GM10266 (cell line): ENCODE data around the gene ICE1.

Experiments used
- DNase-seq: peaks from one replicate; pipeline ENCODE4 v3.0.0; 2012; ENCODE audit errors: extremely low spot score
- CTCF ChIP-seq: IDR thresholded peaks from 2 replicates; pipeline ENCODE4 v1.5.1; 2012; ENCODE audit warnings: mild to moderate bottlenecking, low read depth; ENCODE audit not compliant: control insufficient read depth, insufficient read depth; ENCODE audit errors: missing control alignments

ICE1 gene

GRCh38 chr5:5481633-5482032, 59.2 kb downstream of the ICE1 start:
- no peak for DNase-seq
- no peak for TF ChIP-seq CTCF

GRCh38 chr5:5483350-5483749, 60.9 kb downstream of the ICE1 start:
- TF ChIP-seq CTCF: no peak
- no peak for DNase-seq

GRCh38 chr5:5483880-5484598, 61.6 kb downstream of the ICE1 start:
- no peak for DNase-seq
- TF ChIP-seq CTCF: no peak

GRCh38 chr5:5486122-5486521, 63.6 kb downstream of the ICE1 start:
- no peak for DNase-seq
- no peak for TF ChIP-seq CTCF

GRCh38 chr5:5487585-5488360, 65.3 kb downstream of the ICE1 start:
- TF ChIP-seq CTCF: no peak
- no peak for DNase-seq

- no peak for TF ChIP-seq CTCF
- DNase-seq: no peak
Measured at GRCh38 chr5:5490774-5491347, 68.4 kb downstream of the ICE1 start.
